Measurements from ENCODE around the gene SPATA6. TPM values are rescaled to one million over a fixed set of nuclear protein-coding genes. Genes with fewer than 3 reads are reported as not detected.

Gene SPATA6
- total and polyA plus RNA-seq, 2 of the 8 experiments (the other 6 are each of a cell fraction or from before 2014, with no cell fraction given): 2.4 to 17.2 TPM

DNA sequence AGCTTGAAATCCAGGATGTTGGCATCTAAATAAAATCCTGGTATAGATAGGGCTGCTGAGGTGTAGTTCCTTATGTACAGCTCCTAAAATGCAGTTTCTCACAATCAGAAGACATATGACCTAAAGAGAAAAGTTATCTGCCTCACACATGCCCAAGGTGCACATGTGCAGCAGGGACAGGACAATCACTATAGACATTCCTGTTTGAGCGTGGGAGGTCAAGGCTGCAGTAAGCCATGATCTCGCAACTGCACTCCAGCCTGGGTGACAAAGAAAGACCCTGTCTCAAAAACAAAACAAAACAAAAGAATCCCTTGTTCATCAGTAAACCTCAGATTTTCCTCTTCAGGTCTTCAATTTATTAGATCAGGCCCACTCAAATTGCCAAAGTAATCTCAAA, 66.1 kb downstream of the SPATA6 start:
- H3K79me1 ChIP-seq (ENCODE audit: low read depth, low read length): no peaks in the 10 kb centered on the region
- H3K23me2 ChIP-seq (ENCODE audit: low read depth, low read length): 0 out of 2 replicates have a peak, but pooled peaks cover 2% of the 10 kb centered on the region
- H3K4me2 ChIP-seq (ENCODE audit: insufficient read depth in 1 of 2, low read depth in 2 of 2, low read length in 2 of 2): no peak overlapping the region
- H3K4me3 ChIP-seq (ENCODE audit: extremely low read depth in 1 of 4, insufficient read depth in 2 of 4, low read depth in 3 of 4, low read length in 4 of 4): no peak overlapping the region
- no peak overlapping the region for H3K56ac ChIP-seq (replicated peaks; ENCODE audit: insufficient read length, low read depth, low read length)
- H4K5ac ChIP-seq (ENCODE audit: insufficient read length, low read depth, low read length): no peak overlapping the region
- no peak overlapping the region for H3K27ac ChIP-seq (ENCODE audit: low read depth, low read length)
- WGBS, 2 experiments (ENCODE audit: extremely low coverage in 1 of 2, insufficient coverage in 1 of 2, insufficient read length in 1 of 2, insufficient replicate concordance in 2 of 2, low coverage in 1 of 2, low lambda C conversion rate in 2 of 2, missing lambda C conversion rate in 1 of 2): 97% methylated on average over 2 of the region's 2 CpGs; no CpG with 5 or more reads in 1 of the 2 experiments
- H3K9me3 ChIP-seq (ENCODE audit: insufficient read depth in 2 of 2, low read depth in 1 of 2, low read length in 1 of 2): no peaks in the 10 kb centered on the region
- no peak for FAIRE-seq
- no peak overlapping the region for H2BK5ac ChIP-seq (ENCODE audit: low read depth, low read length)
- H2BK15ac ChIP-seq (ENCODE audit: low read length): no peak overlapping the region
- CTCF ChIA-PET (ENCODE audit: partially characterized antibody): no interaction called here
- H3K4ac ChIP-seq (replicated peaks; ENCODE audit: insufficient read length, low read depth, low read length): no peak overlapping the region
- H2BK20ac ChIP-seq (ENCODE audit: low read length): no peak overlapping the region
- POLR2A ChIA-PET (ENCODE audit: partially characterized antibody): no interaction called here
- no peaks in the 10 kb centered on the region for H3K79me2 ChIP-seq (ENCODE audit: control insufficient read depth in 1 of 2, insufficient read depth in 2 of 2, low read length in 2 of 2)
- H4K91ac ChIP-seq (replicated peaks; ENCODE audit: insufficient read length, low read length): no peak overlapping the region
- TF ChIP-seq SP1 (IDR thresholded peaks at IDR 0.05; ENCODE audit: low read depth, low read length) (no peak), RNF2 (IDR thresholded peaks at IDR 0.05; ENCODE audit: borderline replicate concordance, low read depth, low read length, missing control alignments, poor library complexity, severe bottlenecking) (no peak), EP300 (IDR thresholded peaks at IDR 0.05; ENCODE audit: borderline replicate concordance in 1 of 2, low read depth in 2 of 2, low read length in 2 of 2) (no peak), RAD21 (IDR thresholded peaks at IDR 0.05 in 1 of 2, conservative IDR thresholded peaks at IDR 0.05 in 1 of 2; ENCODE audit: low read depth in 2 of 2, low read length in 2 of 2) (no peak), SP4 (IDR thresholded peaks at IDR 0.05; ENCODE audit: low read length) (no peak), HDAC2 (IDR thresholded peaks at IDR 0.05; ENCODE audit: borderline replicate concordance in 1 of 2, low read depth in 2 of 2, low read length in 2 of 2) (no peak)
- TF ChIP-seq, protein P1, sequence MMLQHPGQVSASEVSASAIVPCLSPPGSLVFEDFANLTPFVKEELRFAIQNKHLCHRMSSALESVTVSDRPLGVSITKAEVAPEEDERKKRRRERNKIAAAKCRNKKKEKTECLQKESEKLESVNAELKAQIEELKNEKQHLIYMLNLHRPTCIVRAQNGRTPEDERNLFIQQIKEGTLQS (IDR thresholded peaks at IDR 0.05; ENCODE audit: insufficient read depth, low read depth, low read length): no peak
- H2BK12ac ChIP-seq (ENCODE audit: low read depth, low read length): no peak overlapping the region
- no peak overlapping the region for H4K8ac ChIP-seq (ENCODE audit: extremely low read depth, insufficient read depth, low read length)
- H3K23ac ChIP-seq (ENCODE audit: insufficient read length): no peak overlapping the region
- H2AK5ac ChIP-seq (ENCODE audit: low read depth, low read length): no peak overlapping the region
- no peak overlapping the region for H2AFZ ChIP-seq (ENCODE audit: low read length)
- 0 out of 8 replicates have a peak, but pooled peaks cover 0 to 2% (median 0%) of the 10 kb centered on the region in 4 experiments for H3K36me3 ChIP-seq (ENCODE audit: control insufficient read depth in 2 of 4, insufficient read depth in 4 of 4, low read length in 3 of 4)
- H2BK120ac ChIP-seq (replicated peaks; ENCODE audit: low read depth, low read length): no peak overlapping the region
- H3K4me1 ChIP-seq (replicated peaks in 1 of 4; ENCODE audit: control insufficient read depth in 3 of 4, insufficient read depth in 4 of 4, low read length in 3 of 4): no peaks in the 10 kb centered on the region
- H3K18ac ChIP-seq (ENCODE audit: extremely low read depth, low read length): no peak overlapping the region
- no peak overlapping the region for H3K14ac ChIP-seq (ENCODE audit: insufficient read length)
- no peak for DNase-seq (ENCODE audit: low read depth in 1 of 2, low spot score in 2 of 2)
- peaks cover 0 to 1% (median 0%) of the 10 kb centered on the region in 4 experiments; a peak in 1 of 7 replicates for H3K27me3 ChIP-seq (replicated peaks in 1 of 4; ENCODE audit: control insufficient read depth in 3 of 4, extremely low read depth in 1 of 4, insufficient read depth in 3 of 4, low read length in 3 of 4)
- no peaks in the 10 kb centered on the region for H4K20me1 ChIP-seq (replicated peaks in 1 of 2; ENCODE audit: control insufficient read depth in 1 of 2, insufficient read depth in 2 of 2, low read length in 2 of 2)
- no peak overlapping the region for H3K9ac ChIP-seq (replicated peaks in 1 of 4; ENCODE audit: extremely low read depth in 1 of 4, low read depth in 3 of 4, low read length in 3 of 4)

All from H1 (cell line).